HG02938 (cell line): ENCODE results near the gene C1orf94.

Experiments
- ATAC-seq: cut with Tn5 transposase; IDR thresholded peaks from one replicate; pipeline ENCODE4 v1.9.1; 2021; ENCODE audit warnings: mild to moderate bottlenecking, moderate library complexity; ENCODE audit not compliant: unreplicated experiment

The C1orf94 gene

DNA sequence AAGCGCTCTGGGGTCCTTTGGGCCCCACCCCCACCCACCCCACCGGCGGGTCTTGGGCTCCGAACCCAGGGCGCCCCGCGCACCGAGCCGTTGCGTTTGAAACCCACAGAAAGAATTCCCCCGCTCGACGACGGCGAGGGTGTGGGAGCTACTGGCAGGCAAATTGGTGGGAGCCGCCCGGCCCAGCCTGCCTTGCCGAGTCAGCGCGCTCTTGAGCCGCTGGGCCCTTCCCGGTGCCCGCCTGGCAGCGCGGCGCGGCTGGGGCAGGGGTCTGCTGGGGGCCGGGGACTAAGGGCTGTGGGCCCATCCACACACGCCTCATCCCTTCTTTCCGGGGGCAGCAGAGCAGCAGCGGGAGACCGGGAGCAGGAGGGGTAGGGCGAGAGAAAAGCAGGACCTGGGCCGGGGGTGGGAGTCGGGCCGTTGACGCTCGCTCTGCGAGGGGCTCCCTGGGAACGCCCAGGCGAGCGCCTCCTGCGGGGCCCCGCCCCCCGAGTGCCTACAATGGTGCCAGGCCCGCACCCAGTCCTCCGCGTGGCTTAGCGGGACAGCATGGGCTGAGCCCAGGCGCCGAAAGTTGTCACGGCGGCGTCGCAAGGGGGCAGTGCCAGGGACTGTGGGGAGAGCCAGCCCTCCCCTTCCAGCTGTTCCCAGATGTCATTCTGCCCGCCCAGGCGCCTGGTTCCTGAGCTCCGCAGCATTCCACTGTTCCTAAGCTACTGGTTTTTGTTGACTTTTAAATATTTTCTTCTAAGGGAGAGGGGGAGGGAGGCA is at the start of gene C1orf94:
TSS of gene C1orf94 (plus strand) at position 78 of the 774 bp plus-strand sequence. CDS start 883 bp downstream, outside the sequence.
- ATAC-seq, result no peak

GRCh38 chr1:34127006-34128000 is 49.4 kb upstream of the C1orf94 start:
- no peak for ATAC-seq

DNA sequence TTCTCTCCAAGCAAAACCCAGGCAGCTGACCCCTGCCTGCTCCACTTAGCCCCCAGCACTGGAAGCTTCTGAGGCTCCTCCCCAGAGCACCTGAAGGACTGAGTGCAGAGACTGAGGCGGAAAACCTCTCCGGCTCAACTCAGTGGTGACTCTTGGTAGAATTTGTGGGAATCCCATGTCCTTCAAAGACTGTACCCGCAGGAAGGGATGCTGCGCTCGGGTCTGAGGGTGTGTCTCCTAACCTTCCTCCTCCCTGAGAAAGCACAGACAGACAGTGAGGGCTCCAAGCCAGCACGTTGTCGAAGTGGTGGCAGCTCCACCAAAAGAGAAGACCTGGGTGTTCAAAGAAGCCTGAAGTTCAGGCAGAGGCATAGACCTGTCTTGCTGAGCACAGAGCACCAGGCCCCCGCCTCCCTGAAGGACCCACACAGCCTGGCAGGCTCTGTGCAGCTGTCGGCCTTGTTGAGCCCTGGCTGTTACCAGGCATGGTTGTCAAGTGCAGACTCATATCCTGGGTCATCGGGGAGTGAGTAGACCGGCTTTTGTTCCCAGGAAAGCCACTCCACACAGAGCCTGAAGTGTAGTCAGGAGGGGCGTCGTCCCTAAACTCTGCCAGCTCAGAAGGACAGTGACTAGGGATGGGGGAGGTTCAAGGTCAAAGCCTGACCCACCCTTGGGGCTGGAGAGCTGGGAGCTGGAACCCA is 48.4 kb upstream of the C1orf94 start:
- ATAC-seq, result no peak

- no peak for ATAC-seq
These were observed 47.1 kb upstream of the C1orf94 start for GRCh38 chr1:34129630-34130029.

DNA sequence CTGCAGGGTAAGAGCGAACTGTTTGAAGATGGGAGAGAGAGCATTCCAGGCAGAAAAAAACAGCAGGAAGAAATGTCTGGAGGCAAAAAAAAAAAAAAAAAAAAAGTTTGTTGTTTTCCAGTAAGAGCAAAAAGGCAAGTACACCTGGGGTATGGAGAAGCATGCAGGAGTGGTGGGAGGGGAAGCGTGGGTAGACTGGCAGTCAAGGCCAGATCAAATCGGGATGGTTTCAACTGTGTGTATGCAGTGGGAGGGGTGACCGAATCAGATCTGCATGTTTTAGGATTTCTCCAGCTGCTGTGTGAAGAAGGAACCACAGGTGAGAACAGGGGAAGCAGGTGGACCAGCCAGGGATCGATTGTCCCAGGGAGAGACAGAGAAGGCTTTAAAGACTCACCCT is 46.4 kb upstream of the C1orf94 start:
- no peak for ATAC-seq

DNA sequence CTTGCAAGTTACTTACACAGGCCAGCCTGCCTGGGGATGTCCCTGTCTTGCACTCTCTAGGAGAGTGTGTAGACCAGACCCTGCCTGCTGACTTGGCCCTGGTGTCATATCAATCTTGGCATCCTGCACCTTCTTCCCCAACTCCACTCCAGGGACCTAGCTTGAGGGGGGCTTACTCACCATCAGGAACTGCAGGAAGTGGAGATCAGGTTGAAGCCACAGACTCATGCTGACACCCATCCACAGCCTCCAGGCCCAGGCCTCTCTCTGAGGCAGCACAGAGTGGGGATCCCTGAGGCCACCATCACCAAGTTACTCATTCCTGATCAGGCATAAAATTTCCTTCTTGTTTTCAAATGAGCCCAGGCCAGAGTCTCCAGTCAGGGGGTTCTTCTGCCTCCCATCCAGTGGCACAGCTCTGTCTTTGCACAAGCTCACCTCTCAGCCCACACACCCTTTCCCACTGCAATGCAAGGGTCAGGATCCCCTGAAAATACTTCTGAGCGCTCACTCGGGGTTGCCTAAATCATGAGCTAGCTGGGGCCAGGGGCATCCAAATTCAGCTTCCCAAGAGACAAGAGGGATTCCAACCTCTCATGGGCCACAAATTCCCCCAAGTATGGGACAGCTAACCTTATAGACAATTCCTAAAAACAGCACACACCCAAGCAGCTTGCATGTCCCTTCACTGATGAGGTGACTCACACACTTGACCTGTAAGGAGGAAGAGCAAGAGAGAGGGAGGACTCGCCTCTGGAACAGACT is 45.1 kb upstream of the C1orf94 start:
- no peak for ATAC-seq

DNA sequence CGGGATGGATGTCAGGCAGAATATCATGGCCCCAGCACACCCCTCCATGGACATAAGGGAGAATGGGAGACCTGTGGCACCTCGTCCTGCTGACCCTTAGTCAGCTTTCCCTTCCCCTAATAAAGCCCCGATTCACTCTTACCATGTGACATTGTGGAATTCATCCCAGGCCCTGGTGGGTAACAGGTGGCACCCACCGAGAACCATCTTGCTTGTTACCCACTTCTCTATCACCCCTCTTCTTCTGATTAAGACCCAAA is 44.6 kb upstream of the C1orf94 start:
- no peak for ATAC-seq

DNA sequence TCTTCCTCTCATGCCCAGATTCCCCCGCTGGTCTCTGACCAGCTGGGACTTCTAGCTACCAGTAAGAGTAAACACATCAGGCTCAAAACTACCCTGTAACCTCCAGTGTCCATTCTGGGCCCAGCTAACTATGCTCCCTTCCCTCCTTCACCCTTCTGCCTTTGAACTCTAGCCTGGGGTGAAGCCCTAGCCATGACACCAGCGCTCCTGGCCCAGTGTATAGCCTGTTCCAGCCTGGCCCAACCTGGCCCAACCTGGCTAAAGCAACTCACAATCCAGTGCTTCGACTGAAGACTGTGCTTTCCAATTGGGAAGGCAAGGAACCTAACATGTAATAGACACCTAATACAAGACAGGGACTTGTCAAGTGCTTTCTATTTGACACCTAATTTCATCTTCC is 39.3 kb upstream of the C1orf94 start:
- ATAC-seq, result no peak

GRCh38 chr1:34140011-34140676 is 36.6 kb upstream of the C1orf94 start:
- ATAC-seq, result no peak

DNA sequence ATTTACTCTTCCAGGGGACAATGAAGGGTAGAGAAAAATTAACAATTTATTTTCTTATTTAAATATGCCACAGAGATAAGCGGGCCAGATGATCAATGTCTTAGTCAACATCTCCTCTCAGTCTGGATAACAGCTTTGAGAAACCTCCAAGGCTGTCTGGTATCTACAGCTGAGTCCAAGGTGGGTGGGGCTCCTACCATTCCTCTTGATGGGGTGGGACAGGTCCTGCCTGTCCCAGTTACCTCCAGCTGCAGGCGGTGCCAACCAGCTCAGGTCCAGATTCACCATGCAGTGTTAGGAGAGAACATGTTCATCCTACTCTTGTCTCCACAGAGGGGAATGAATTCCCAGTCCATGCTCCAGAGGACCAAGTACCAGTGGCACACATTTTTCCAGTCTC is 32.7 kb upstream of the C1orf94 start:
- no peak for ATAC-seq

GRCh38 chr1:34144766-34145165 is 31.9 kb upstream of the C1orf94 start:
- no peak for ATAC-seq

DNA sequence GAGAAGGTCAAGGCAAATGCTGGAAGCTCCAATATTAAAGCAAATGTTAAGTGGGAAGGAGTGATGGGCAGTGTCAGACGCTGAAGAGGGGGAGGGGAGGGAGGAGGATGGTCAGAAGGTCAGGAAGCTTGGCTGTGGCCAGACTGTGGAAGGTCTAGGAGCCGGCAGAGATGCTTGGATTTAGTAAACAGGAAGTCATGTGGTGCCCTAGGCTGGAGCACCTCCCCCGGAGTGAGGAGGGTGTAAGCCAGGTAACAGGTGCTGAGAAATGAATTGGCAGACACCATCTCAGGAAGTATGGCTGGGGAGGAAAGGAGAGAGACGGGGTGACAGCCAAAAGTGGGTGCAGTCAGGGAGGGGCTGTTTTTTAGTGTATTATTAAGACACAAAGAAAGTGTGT is 29.4 kb upstream of the C1orf94 start:
- ATAC-seq, result no peak

GRCh38 chr1:34149501-34149900 is 27.2 kb upstream of the C1orf94 start:
- no peak for ATAC-seq

GRCh38 chr1:34153246-34153645 is 23.5 kb upstream of the C1orf94 start:
- no peak for ATAC-seq

GRCh38 chr1:34155860-34156259 is 20.8 kb upstream of the C1orf94 start:
- no peak for ATAC-seq

DNA sequence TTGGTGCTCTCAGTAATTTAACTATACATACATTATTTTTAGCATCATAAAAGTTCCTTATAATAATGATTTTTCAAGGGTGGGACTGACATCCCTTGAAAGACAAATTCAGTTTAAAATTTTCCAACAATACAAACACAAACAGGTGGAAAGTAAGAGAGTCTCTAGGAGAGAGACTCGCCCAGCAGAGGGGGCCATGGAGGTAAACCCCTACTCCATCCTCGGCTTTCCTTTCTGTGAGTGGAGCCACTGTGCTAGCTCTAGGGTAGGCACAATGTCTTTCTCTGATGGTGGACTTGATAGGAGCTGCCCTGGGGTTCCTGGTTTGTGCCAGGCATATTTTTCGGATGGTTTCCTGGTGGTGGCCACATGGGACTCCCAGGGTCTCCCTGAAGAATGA is 20.0 kb upstream of the C1orf94 start:
- no peak for ATAC-seq

- ATAC-seq, result peak; percentile 78
These were observed 13.6 kb upstream of the C1orf94 start for GRCh38 chr1:34162852-34163766.

DNA sequence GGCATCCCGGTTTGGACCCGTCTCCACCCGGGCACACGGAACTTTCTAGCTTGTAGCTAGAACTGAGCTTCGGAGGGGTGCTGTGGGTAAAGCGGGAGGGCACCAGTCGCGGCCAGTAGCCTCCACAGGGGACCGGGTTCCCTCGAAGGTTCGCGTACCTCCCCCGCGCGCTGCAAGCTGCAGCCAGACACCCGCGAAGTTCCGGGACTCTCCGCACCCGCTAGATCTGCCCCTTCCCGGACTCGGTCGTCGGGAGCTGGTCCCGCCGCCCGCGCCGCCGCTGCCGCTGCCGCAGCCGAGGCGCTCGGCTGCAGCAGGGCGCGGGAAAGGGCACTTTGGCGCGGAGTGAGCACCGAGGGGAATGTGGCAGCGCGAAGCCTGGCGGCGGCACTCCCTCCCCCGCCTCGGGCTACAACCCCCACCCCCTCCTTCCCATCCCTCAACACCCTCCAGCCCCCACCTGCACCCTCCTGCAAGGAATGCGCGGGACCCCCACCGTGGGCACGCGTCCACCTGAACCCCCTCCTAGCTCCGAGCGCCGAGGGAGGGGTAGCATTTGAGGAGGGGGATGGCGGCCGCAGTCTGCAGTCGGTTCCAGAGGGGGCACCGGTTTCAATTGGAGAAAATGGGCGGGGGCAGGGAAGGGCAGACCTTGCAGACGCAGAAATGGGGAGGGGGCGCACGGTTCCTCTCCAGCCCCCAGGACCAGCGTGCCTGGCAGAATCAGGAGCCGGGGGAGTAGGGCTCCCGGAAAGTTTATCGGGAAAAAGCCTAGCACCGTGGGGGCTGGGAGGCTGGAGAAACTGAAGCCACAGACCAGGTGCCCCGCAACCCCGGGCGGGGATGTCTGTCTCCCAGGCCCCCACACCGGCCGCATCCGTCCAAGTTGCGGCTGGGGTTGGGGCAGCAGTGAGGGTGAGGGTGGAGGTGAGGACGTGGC is 12.6 kb upstream of the C1orf94 start:
- ATAC-seq, result no peak
